A673 (cell line): ENCODE measurements around the gene CCDC102A.

Source experiments
- EZH2 ChIP-seq: fragments of 200-600 bp; sonication (generic); IDR thresholded peaks from 2 replicates; pipeline ENCODE4 v1.6.1; 2017; ENCODE audit warnings: borderline replicate concordance, low read depth, mild to moderate bottlenecking, mixed read lengths, antibody characterized with exemption, low read length; ENCODE audit not compliant: poor library complexity, severe bottlenecking
- TF ChIP-seq, protein P1 (sequence below): fragments of 300-800, 200-600 bp; sonication (generic); conservative IDR thresholded peaks from 2 replicates; pipeline ENCODE4 v1.5.1; 2017; ENCODE audit warnings: low read depth, mild to moderate bottlenecking, antibody characterized with exemption, low read length, moderate library complexity, mixed read lengths

DNA sequence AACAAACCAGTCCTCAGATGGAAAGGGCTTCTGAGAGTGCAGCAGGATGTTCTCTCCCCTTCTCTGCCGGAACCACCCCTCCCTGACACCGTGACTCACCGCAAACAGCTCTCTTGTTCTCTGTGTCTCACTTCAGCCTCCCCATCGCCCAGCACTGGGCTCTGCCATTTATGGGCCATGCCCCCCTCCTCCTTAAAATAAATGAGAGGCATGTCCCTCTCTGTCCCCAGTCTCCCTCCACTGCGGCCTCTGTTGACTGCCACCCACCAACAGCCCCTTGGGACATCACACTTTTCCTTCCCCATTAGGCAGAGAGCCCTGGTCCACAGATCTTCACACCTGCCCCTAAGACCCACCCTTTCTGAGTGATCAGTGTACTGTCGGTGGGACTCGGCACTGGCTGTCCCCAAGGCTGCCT lies 6.3 kb downstream of the CCDC102A start:
- TF ChIP-seq, protein P1, sequence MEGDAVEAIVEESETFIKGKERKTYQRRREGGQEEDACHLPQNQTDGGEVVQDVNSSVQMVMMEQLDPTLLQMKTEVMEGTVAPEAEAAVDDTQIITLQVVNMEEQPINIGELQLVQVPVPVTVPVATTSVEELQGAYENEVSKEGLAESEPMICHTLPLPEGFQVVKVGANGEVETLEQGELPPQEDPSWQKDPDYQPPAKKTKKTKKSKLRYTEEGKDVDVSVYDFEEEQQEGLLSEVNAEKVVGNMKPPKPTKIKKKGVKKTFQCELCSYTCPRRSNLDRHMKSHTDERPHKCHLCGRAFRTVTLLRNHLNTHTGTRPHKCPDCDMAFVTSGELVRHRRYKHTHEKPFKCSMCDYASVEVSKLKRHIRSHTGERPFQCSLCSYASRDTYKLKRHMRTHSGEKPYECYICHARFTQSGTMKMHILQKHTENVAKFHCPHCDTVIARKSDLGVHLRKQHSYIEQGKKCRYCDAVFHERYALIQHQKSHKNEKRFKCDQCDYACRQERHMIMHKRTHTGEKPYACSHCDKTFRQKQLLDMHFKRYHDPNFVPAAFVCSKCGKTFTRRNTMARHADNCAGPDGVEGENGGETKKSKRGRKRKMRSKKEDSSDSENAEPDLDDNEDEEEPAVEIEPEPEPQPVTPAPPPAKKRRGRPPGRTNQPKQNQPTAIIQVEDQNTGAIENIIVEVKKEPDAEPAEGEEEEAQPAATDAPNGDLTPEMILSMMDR = no peak
- no peak for TF ChIP-seq EZH2
